SJSA1 (cell line): ENCODE measurements around the gene EIF2AK3. TPM values are rescaled to one million over a fixed set of nuclear protein-coding genes. Genes with fewer than 3 reads are reported as not detected.
A peak's percentile ranks its signal among the peaks of the same experiment; 100 is the strongest.

ENCODE experiments used
- DNase-seq, 2 experiments: peaks; one replicate each; pipeline ENCODE4 v3.0.0-alpha.2; 2015 to 2020; ENCODE audit warnings: low spot score in 2 of 2, low read depth in 1 of 2
- H3K27ac ChIP-seq: fragments of 250-450 bp; sonication (Bioruptor Pico); 2 replicates; pipeline ENCODE4 v1.5.1; 2020; ENCODE audit warnings: mild to moderate bottlenecking, moderate library complexity
- H3K27me3 ChIP-seq: fragments of 250-450 bp; sonication (Bioruptor Pico); replicated peaks from 2 replicates; pipeline ENCODE4 v1.5.1; 2020; ENCODE audit warnings: mild to moderate bottlenecking, moderate library complexity
- H3K36me3 ChIP-seq: fragments of 250-450 bp; sonication (Bioruptor Pico); 2 replicates; pipeline ENCODE4 v1.5.1; 2020; ENCODE audit warnings: mild to moderate bottlenecking
- H3K4me1 ChIP-seq: fragments of 250-450 bp; sonication (Bioruptor Pico); replicated peaks from 2 replicates; pipeline ENCODE4 v1.6.1; 2021; ENCODE audit warnings: mild to moderate bottlenecking
- H3K4me3 ChIP-seq: fragments of 250-450 bp; sonication (Bioruptor Pico); 2 replicates; pipeline ENCODE4 v1.5.1; 2020; ENCODE audit warnings: mild to moderate bottlenecking
- H3K9me3 ChIP-seq: fragments of 250-450 bp; sonication (Bioruptor Pico); replicated peaks from 2 replicates; pipeline ENCODE4 v1.5.1; 2020; ENCODE audit warnings: mild to moderate bottlenecking
- total RNA-seq: library from RNA; depleted of rRNA; stranded (reverse); fragments of >200 nt; shearing (Covaris generic); gene quantifications from 2 replicates; pipeline ENCODE4 v1.2.3, GENCODE V29; 2014; rRNA removed

The EIF2AK3 gene
- 15.0 and 25.3 TPM in 2 replicates for total RNA-seq

GRCh38 chr2:88627055-88627855 lies at the start of gene EIF2AK3:
Gene EIF2AK3 (minus strand): TSS chr2:88627464. CDS start chr2:88627274, 190 bp downstream.
- Histone ChIP-seq H3K9me3 (no peaks in the 10 kb centered on the region), H3K4me3 (peak within 1 kb of the TSS; percentile 88), H3K4me1 (peaks cover 7% of the 10 kb centered on the region), H3K27me3 (no peaks in the 10 kb centered on the region), H3K36me3 (peaks cover 7% of the 10 kb centered on the region), H3K27ac (peak within 1 kb of the TSS; percentile 84)
- peak; percentile 99 to 100 for DNase-seq

- Histone ChIP-seq H3K36me3 (no peaks in the 10 kb centered on the region), H3K4me3 (no peak overlapping the region), H3K9me3 (no peaks in the 10 kb centered on the region), H3K27me3 (no peaks in the 10 kb centered on the region), H3K4me1 (no peaks in the 10 kb centered on the region), H3K27ac (no peak overlapping the region)
- no peak for DNase-seq
These were observed 46.1 kb upstream of the EIF2AK3 start for GRCh38 chr2:88673363-88673762.

- no peak overlapping the region for H3K4me3 ChIP-seq
- H3K9me3 ChIP-seq = no peaks in the 10 kb centered on the region
- H3K27ac ChIP-seq = no peak overlapping the region
- peak in 1 of 2 experiments; percentile 46 for DNase-seq
- no peaks in the 10 kb centered on the region for H3K36me3 ChIP-seq
- H3K4me1 ChIP-seq = no peaks in the 10 kb centered on the region
- H3K27me3 ChIP-seq = no peaks in the 10 kb centered on the region
These were observed 44.6 kb upstream of the EIF2AK3 start for GRCh38 chr2:88671786-88672427.

GRCh38 chr2:88669482-88670214 lies 42.4 kb upstream of the EIF2AK3 start:
- no peaks in the 10 kb centered on the region for H3K36me3 ChIP-seq
- H3K9me3 ChIP-seq = no peaks in the 10 kb centered on the region
- H3K27ac ChIP-seq = no peak overlapping the region
- no peaks in the 10 kb centered on the region for H3K27me3 ChIP-seq
- no peak for DNase-seq
- no peaks in the 10 kb centered on the region for H3K4me1 ChIP-seq
- no peak overlapping the region for H3K4me3 ChIP-seq

GRCh38 chr2:88668862-88669261 lies 41.6 kb upstream of the EIF2AK3 start:
- H3K27me3 ChIP-seq = no peaks in the 10 kb centered on the region
- H3K4me1 ChIP-seq = no peaks in the 10 kb centered on the region
- no peak overlapping the region for H3K4me3 ChIP-seq
- no peak overlapping the region for H3K27ac ChIP-seq
- DNase-seq = no peak
- no peaks in the 10 kb centered on the region for H3K9me3 ChIP-seq
- H3K36me3 ChIP-seq = no peaks in the 10 kb centered on the region

GRCh38 chr2:88667219-88667618 lies 40.0 kb upstream of the EIF2AK3 start:
- no peak for DNase-seq
- H3K27ac ChIP-seq = no peak overlapping the region
- no peaks in the 10 kb centered on the region for H3K9me3 ChIP-seq
- H3K4me1 ChIP-seq = no peaks in the 10 kb centered on the region
- H3K36me3 ChIP-seq = no peaks in the 10 kb centered on the region
- H3K27me3 ChIP-seq = no peaks in the 10 kb centered on the region
- H3K4me3 ChIP-seq = no peak overlapping the region

GRCh38 chr2:88666576-88666975 lies 39.3 kb upstream of the EIF2AK3 start:
- Histone ChIP-seq H3K27ac (no peak overlapping the region), H3K36me3 (no peaks in the 10 kb centered on the region), H3K9me3 (no peaks in the 10 kb centered on the region), H3K4me1 (no peaks in the 10 kb centered on the region), H3K27me3 (no peaks in the 10 kb centered on the region), H3K4me3 (no peak overlapping the region)
- DNase-seq = no peak

GRCh38 chr2:88660622-88661021 lies 33.4 kb upstream of the EIF2AK3 start:
- Histone ChIP-seq H3K4me3 (no peak overlapping the region), H3K4me1 (peaks cover 35% of the 10 kb centered on the region), H3K36me3 (no peaks in the 10 kb centered on the region), H3K27me3 (no peaks in the 10 kb centered on the region), H3K9me3 (no peaks in the 10 kb centered on the region), H3K27ac (no peak overlapping the region)
- no peak for DNase-seq

GRCh38 chr2:88659538-88659915 lies 32.3 kb upstream of the EIF2AK3 start:
- peaks cover 43% of the 10 kb centered on the region for H3K4me1 ChIP-seq
- H3K27me3 ChIP-seq = no peaks in the 10 kb centered on the region
- H3K9me3 ChIP-seq = no peaks in the 10 kb centered on the region
- H3K4me3 ChIP-seq = no peak overlapping the region
- H3K36me3 ChIP-seq = no peaks in the 10 kb centered on the region
- peak in 1 of 2 experiments; percentile 42 for DNase-seq
- peak overlapping the region; percentile 34 for H3K27ac ChIP-seq

GRCh38 chr2:88658881-88659537 lies 31.7 kb upstream of the EIF2AK3 start:
- peak overlapping the region; percentile 34 for H3K27ac ChIP-seq
- no peak for DNase-seq
- H3K36me3 ChIP-seq = no peaks in the 10 kb centered on the region
- peaks cover 47% of the 10 kb centered on the region for H3K4me1 ChIP-seq
- no peaks in the 10 kb centered on the region for H3K9me3 ChIP-seq
- H3K4me3 ChIP-seq = no peak overlapping the region
- H3K27me3 ChIP-seq = no peaks in the 10 kb centered on the region

- Histone ChIP-seq H3K4me1 (peaks cover 47% of the 10 kb centered on the region), H3K27me3 (no peaks in the 10 kb centered on the region), H3K4me3 (no peak overlapping the region), H3K9me3 (no peaks in the 10 kb centered on the region), H3K36me3 (no peaks in the 10 kb centered on the region), H3K27ac (peak overlapping the region; percentile 34)
- no peak for DNase-seq
These were observed 31.1 kb upstream of the EIF2AK3 start for GRCh38 chr2:88658326-88658725.

GRCh38 chr2:88657131-88657530 lies 29.9 kb upstream of the EIF2AK3 start:
- no peak overlapping the region for H3K4me3 ChIP-seq
- H3K9me3 ChIP-seq = no peaks in the 10 kb centered on the region
- H3K27ac ChIP-seq = peak overlapping the region; percentile 34
- no peaks in the 10 kb centered on the region for H3K36me3 ChIP-seq
- H3K4me1 ChIP-seq = peaks cover 47% of the 10 kb centered on the region
- no peak for DNase-seq
- H3K27me3 ChIP-seq = no peaks in the 10 kb centered on the region

GRCh38 chr2:88656690-88657089 lies 29.4 kb upstream of the EIF2AK3 start:
- no peaks in the 10 kb centered on the region for H3K36me3 ChIP-seq
- H3K27me3 ChIP-seq = no peaks in the 10 kb centered on the region
- peak overlapping the region; percentile 34 for H3K27ac ChIP-seq
- no peak overlapping the region for H3K4me3 ChIP-seq
- H3K9me3 ChIP-seq = no peaks in the 10 kb centered on the region
- no peak for DNase-seq
- peaks cover 47% of the 10 kb centered on the region for H3K4me1 ChIP-seq
